CD4-positive, alpha-beta T cell treated with Interleukin-1 beta for 1 hour (primary cell): ENCODE data around the gene MS4A14.
A peak's percentile ranks its signal among the peaks of the same experiment; 100 is the strongest.
"Not testable (repeated sequence)": the region's sequence is repeated elsewhere in the genome, so short reads cannot be mapped to it uniquely, and the experiment has no call there.

Source experiments
- DNase-seq, 2 donors: peaks; one replicate each; pipeline ENCODE4 v3.0.0-alpha.2; 2020 to 2022

MS4A14 gene

GRCh38 chr11:60396382-60396781 lies at the start of gene MS4A14:
Gene MS4A14, plus strand, starts transcription at chr11:60396459. Its CDS starts 120 bp downstream, at chr11:60396579.
- no peak for DNase-seq

- DNase-seq = no peak
Observed at GRCh38 chr11:60347084-60347797, 49.0 kb upstream of the MS4A14 start.

- no peak for DNase-seq
Observed at GRCh38 chr11:60348116-60348515, 48.1 kb upstream of the MS4A14 start.

GRCh38 chr11:60349990-60350389 lies 46.3 kb upstream of the MS4A14 start:
- DNase-seq = no peak

GRCh38 chr11:60357771-60358170 lies 38.5 kb upstream of the MS4A14 start:
- no peak for DNase-seq

- DNase-seq = no peak
Observed at GRCh38 chr11:60360621-60361020, 35.6 kb upstream of the MS4A14 start.

- no peak for DNase-seq
Observed at GRCh38 chr11:60362241-60362640, 34.0 kb upstream of the MS4A14 start.

GRCh38 chr11:60363542-60364470 lies 32.5 kb upstream of the MS4A14 start:
- DNase-seq = peak; percentile 60 to 72

- DNase-seq = not testable (repeated sequence)
Observed at GRCh38 chr11:60366262-60366904, 29.9 kb upstream of the MS4A14 start.

GRCh38 chr11:60367009-60367408 lies 29.2 kb upstream of the MS4A14 start:
- DNase-seq = peak in 1 of 2 donors; percentile 36

GRCh38 chr11:60367896-60368295 lies 28.4 kb upstream of the MS4A14 start:
- DNase-seq = no peak

GRCh38 chr11:60370252-60370810 lies 25.9 kb upstream of the MS4A14 start:
- no peak for DNase-seq

GRCh38 chr11:60370811-60371298 lies 25.4 kb upstream of the MS4A14 start:
- no peak for DNase-seq

- DNase-seq = no peak
Observed at GRCh38 chr11:60371386-60371785, 24.9 kb upstream of the MS4A14 start.

GRCh38 chr11:60371854-60372253 lies 24.4 kb upstream of the MS4A14 start:
- no peak for DNase-seq

GRCh38 chr11:60372767-60373166 lies 23.5 kb upstream of the MS4A14 start:
- DNase-seq = no peak

- no peak for DNase-seq
Observed at GRCh38 chr11:60375316-60375715, 20.9 kb upstream of the MS4A14 start.

GRCh38 chr11:60376601-60377000 lies 19.7 kb upstream of the MS4A14 start:
- no peak for DNase-seq

- DNase-seq = peak in 1 of 2 donors; percentile 67
Observed at GRCh38 chr11:60377401-60378136, 18.7 kb upstream of the MS4A14 start.

GRCh38 chr11:60378354-60378753 lies 17.9 kb upstream of the MS4A14 start, which contains the start of gene MS4A7:
Gene MS4A7, plus strand, starts transcription at chr11:60378532. Its CDS starts 4,610 bp downstream, at chr11:60383142.
- peak; percentile 16 to 71 for DNase-seq

GRCh38 chr11:60389279-60389910 lies 6.9 kb upstream of the MS4A14 start:
- DNase-seq = peak in 1 of 2 donors; percentile 74
